WI38 (cell line): ENCODE measurements around the gene IMMP2L.

Source experiments
- H3K4me3 ChIP-seq: 2 replicates; pipeline ENCODE4 v1.5.1; 2011; ENCODE audit warnings: low read depth, mild to moderate bottlenecking, control low read depth, low read length
- CTCF ChIP-seq: IDR thresholded peaks from 2 replicates; pipeline ENCODE4 v1.5.1; 2012; ENCODE audit warnings: low read depth, mild to moderate bottlenecking, control low read depth, low read length

Gene IMMP2L

GRCh38 chr7:110841840-110842545, 720.3 kb downstream of the IMMP2L start:
- H3K4me3 ChIP-seq = no peak overlapping the region
- no peak for TF ChIP-seq CTCF

- TF ChIP-seq CTCF = no peak
- no peak overlapping the region for H3K4me3 ChIP-seq
These were observed 722.4 kb downstream of the IMMP2L start for GRCh38 chr7:110839866-110840265.

GRCh38 chr7:110835849-110836248, 726.4 kb downstream of the IMMP2L start:
- TF ChIP-seq CTCF = no peak
- no peak overlapping the region for H3K4me3 ChIP-seq

GRCh38 chr7:110835218-110835617, 727.1 kb downstream of the IMMP2L start:
- H3K4me3 ChIP-seq = no peak overlapping the region
- TF ChIP-seq CTCF = no peak

GRCh38 chr7:110831419-110831818, 730.9 kb downstream of the IMMP2L start:
- no peak overlapping the region for H3K4me3 ChIP-seq

GRCh38 chr7:110830778-110831177, 731.5 kb downstream of the IMMP2L start:
- no peak for TF ChIP-seq CTCF
- H3K4me3 ChIP-seq = no peak overlapping the region

More at GRCh38 chr7:110831419-110831818, 730.9 kb downstream of the IMMP2L start:
- TF ChIP-seq CTCF = no peak

GRCh38 chr7:110827936-110828335, 734.4 kb downstream of the IMMP2L start:
- TF ChIP-seq CTCF = no peak

More at GRCh38 chr7:110827936-110828335, 734.4 kb downstream of the IMMP2L start:
- no peak overlapping the region for H3K4me3 ChIP-seq
